Hematopoietic multipotent progenitor cell treated with erythropoietin and hydrocortisone succinate and interleukin-3 and kit ligand, for 8 days (in vitro differentiated cells): Measurements from ENCODE around the gene CAP1.

Source experiments
- DNase-seq: peaks from one replicate; pipeline ENCODE4 v3.0.0-alpha.2; 2015

The CAP1 gene

DNA sequence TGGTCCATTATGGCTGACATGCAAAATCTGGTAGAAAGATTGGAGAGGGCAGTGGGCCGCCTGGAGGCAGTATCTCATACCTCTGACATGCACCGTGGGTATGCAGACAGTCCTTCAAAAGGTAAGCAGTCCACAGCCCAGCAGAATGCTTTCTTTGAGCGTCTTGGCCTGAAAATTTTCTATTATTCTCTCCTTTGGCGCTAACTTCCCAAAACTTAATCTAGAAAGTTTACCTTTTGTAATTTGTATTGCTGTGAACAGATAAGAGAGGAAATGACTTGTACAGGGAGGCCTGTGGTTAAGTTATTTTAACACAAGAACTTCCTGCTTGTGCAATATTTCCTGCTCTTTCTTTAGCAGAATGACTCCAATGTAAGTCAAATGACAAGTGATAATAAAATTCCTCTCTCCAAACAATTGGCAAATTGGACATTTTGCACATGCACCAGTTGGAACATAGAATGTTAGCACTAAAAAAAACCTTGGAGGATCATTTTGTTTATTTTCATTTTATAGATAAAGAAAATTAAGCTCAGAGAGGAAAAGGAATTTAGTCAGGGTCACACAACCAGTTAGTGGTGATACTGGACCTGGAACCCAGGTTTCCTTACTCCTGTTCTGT lies 18.9 kb downstream of the CAP1 start:
- peak; percentile 67 for DNase-seq

DNA sequence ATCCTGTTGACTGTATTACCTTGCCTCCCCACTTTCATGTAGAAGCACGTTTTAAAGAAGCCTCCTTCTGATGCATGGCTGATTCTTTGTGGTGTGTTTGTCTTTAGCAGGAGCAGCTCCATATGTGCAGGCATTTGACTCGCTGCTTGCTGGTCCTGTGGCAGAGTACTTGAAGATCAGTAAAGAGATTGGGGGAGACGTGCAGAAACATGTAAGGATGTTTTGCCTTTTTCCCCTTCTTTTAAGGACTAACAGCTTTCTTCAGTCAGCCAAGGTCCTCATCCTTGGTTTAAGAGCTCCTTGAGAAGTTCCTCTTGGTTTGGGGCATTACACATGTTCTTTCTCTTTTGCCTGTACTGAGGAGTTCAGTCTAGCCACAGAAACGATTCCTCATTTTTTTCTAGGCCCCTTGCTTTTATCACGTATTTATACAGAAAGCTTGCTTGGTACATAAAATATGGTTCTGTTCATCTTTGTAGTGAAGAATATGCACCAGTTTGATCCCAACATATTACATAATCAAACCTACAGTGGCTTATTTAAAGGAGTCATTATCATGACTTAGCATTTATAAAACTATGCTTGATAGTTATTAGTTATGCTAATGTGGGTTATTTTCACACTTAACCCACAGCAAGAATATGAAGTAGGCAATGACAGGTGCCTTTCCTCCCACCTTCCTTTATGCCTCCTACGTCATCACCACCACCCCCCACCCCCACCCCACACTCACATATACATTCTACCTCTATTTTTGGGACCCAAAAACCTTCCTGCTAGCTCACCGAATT lies 19.6 kb downstream of the CAP1 start:
- peak; percentile 23 for DNase-seq

DNA sequence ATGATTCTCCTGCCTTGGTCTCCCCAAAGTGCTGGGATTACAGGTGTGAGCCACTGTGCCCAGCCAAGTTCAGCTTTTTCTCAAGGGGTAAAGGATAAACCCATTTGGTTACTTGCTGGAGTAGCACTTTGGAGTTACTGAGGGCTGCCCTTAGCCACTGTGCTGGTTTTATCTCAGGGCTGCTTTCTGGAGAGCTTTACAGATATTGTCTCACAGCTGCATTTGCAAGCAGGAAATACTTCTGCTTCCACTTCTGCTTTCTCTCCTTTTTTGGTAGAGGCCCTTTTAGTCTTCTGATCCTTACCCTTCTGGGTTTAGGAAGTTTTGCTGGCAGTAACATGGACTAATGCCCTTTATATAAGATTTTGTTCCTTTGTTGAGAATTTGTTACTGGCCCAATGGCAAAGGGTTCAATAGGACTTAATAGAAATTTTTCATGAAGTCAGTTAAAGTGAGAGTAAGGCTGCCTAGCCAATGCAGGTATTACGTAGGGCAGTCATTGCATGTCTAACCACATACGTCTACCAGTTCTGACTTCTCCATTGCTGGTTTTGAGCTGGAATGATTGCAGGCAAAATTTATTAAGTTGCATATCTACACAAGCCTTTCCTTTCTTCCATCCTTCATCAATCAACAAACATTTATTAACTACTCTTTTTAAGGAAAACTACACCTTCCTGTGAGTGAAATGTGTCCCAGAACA lies 24.4 kb downstream of the CAP1 start:
- peak; percentile 20 for DNase-seq

DNA sequence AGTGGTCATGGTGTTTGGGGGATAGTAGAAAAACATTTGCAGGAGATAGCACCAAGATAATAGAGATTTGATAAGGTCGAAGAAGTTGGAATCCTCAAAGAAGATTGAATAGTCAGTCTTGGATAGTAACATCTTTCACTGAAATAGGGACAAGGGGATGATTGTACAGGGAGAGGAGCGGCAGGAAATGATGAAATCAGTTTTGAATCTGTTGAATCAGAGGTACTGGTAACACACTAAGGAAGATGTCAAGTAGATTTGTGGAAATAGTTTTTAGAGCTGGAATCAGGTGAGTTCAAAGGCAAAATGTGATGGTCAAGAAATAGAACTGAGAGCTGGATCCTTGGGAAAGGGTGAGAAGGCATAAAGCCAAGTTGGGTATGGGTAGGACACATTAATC lies 26.5 kb downstream of the CAP1 start:
- DNase-seq: no peak

DNA sequence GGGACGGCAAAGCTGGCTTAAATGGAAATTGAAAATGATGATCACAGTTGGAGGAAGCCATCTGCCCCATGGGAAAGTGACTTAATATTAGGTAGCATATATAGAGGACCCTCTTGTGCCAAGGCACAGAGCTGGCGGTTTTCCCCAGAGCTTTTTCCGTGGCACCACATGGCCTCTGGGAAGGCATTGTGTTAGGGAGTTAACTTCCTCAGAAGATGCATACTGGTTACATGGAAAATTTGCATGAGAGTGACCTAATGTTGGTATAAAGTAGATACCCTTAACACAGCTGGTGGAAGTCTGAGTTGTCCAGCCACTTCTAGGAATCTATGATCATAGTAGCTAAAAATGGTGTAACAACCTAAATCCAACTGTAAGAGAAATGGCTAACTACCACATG lies 27.3 kb downstream of the CAP1 start:
- DNase-seq: no peak

DNA sequence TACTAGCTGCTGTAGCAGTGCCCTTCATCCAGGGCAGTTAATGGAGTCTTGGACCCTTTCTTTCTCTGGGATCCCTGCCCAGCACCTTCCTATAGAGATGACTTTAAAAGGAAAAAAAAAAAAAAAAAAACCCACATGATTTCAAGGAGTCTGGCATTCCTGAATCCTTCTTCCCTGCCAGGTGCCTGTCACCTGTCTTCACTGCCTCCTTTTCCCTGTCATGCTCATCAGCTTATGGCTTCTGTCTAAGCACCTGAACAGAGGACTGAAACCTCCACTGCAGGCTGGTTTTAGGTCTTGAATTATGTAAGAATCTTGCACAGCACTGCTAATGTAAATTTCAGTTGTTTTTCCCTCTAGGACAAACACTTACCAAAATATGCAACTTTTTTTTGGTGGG lies 31.6 kb downstream of the CAP1 start:
- no peak for DNase-seq

DNA sequence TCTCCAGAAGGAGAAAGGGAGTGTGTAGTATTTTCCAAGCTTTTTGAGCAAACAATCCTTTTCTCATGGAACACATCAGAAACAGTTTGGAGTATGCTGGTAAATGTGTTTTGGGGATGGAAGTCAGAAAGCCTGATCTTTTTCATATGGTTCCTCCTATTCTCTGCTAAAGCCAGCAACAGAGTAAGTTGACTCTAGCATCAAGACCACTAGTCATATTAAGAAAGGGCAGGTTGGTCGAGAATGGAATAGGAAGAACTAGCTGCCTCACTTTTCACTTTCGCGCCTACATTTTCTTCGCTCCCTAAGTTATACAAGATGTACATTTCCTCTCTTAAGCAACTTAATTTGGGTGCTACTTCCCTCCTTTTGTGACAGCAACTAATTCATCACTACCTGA lies 32.5 kb downstream of the CAP1 start:
- no peak for DNase-seq

DNA sequence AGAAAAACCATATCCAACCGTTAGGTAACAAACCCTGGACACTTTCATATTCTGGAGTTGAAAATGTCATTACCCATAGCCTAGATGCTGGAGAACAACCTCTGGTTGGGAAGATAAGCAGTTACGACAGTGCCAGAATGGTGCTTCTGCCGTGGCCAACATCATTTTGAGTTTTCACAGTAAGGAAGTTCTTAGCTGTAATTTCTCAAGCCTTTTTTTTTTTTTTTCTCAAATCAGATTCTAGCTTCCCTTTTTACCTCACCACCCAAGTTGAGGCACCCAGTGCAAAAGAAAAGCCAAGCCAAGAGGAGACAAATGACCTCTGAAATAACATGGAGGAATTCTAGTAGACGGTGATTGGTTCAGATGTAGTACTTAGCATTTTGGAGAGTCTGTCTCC lies 34.7 kb downstream of the CAP1 start:
- DNase-seq: no peak

DNA sequence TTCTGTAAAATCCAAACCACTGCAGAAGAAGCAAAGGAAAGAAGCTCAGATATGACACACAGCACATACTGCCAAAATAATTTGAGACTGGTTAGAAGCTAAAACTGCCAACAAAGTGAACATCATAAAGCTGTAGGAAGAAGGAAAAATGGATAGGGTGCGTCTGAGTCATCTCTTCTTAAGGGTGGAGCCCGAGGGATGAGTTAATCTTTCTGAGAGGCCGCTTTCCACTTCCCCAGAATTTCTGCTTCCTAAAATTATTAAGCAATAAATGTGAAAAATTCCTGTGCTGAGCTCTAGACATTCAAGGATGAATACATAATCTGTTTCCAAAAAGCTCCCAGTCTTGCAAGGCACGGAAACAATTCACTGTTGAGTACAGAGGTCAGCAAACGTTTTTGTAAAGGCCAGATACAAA lies 36.4 kb downstream of the CAP1 start:
- no peak for DNase-seq

DNA sequence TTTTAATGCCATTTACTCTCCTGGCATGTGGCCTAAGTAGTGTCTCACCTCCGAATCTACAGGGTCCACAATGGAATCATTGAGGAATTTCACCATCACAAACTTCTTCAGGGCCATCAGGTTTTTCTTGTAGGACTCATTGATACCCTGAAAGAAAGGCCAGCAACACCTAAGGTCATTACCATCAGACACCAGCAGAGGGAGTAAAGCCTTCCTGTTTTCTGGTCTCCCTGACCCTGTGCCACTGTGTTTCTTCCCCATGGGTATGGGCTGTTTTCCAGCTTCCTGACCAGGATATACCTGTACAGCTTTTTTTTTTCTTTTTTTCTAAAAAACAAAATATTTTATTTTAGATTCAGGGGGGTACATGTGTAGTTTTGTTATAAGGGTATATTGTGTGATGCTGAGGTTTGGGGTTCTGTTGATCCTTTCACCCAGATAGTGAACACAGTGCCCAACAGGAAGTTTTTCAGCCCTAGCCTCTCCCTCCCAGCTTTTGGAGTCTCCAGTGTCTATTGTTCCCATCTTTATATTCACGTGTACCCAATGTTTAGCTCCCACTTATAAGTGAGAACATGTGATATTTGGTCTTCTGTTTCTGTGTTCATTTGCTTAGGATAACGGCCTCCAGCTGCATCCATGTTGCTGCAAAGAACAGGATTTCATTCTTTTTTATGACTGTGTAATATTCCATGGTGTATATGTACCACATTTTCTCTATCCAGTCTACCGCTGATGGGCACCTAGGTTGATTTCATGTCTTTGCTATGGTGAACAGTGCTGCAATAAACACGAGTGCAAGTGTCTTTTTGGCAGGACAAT lies 38.2 kb downstream of the CAP1 start:
- DNase-seq: peak; percentile 79

DNA sequence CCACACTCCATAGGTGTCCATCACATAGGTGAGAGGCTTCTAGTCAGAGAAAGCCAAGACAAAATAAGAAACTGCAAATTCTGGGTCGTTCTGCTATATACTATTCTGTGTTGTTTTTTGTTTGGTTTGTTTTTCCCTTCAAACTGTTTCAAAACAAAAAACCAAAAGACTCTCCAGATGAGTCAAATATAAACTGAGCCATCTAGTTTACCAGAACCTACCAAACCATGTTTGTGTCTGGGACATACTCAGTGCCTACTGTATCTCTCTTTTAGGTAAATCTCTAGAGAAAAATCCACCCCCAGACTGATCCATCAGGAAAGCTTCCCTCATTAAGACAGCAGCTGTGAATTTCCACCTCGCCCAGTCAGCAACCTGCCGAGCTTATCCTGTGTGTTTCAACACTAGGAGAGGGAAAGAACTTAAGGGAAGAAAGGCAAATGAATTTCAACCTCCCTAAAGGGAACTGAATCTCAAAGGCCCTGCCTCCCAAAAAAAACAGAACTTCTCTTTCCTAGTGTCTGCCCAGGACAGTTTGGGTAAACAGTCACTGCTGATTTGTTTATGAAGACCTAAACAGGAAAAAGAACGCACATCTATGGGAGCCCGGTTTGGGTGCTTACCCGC lies 39.4 kb downstream of the CAP1 start:
- no peak for DNase-seq

DNA sequence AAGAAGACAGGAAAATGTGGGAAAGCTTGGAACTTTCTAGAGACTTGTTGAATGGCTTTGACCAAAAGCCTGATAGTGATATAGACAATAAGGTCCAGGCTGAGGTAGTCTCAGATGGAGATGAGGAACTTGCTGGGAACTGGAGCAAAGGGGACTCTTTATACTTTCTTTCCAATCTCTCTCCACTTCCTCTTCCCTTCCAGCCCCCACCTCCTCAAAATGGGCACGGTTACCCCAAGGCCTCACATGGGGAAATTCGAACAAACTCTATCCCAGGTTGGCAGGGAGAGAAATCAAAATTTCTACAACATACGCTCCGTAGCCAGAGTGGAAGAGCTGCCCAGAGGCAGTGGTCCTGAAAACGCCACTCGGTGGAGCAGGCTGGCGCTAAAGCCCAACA lies 41.3 kb downstream of the CAP1 start:
- DNase-seq: no peak

DNA sequence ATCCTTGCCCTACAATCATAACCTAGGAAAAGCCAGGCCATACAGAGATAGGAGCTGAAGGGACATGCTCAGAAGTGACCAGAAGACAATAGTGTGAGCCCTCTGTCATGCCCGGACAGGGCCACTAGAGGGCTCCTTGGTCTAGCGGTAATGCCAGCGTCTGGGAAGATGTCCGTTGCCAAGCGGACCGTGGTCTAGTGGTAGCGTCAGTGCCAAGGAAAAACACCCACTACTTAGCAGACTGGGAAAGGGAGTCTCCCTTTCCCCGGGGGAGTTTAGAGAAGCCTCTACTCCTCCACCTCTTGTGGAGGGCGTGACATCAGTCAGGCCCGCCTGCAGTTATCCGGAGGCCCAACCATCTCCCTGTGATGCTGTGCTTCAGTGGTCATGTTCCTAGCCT lies 44.2 kb downstream of the CAP1 start:
- peak; percentile 60 for DNase-seq

DNA sequence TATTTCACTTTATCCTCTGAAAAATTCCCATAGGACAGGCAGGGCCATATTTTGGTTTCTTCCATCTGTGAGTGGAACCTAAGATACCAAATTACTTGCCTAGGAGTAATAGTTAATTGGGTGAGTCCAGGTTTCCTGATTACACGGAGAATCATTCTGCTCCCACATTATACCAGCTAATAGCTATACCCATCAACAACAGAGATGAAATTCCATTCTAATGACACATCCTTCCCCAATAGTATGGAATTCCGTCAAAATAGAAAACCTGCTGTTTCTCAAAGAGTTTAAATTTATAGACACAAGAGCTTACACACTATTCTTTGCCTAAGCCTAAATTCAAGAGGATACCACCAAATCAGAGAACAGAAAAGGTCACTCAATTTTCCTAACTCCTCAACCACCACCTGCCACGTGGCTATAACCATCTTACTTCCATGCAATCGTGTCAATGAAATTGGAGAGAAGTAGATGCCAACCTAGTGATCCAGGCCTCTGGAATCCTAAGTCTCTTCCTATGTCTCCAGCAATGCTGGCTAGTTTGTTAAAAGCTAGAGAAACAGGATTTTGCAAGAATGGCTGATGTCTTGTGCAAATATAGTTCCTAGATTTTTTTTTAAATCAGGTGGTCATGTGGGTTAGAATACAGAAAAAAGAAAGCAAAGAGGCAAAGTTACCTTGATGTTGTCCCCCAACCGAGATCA lies 50.3 kb downstream of the CAP1 start:
- no peak for DNase-seq

DNA sequence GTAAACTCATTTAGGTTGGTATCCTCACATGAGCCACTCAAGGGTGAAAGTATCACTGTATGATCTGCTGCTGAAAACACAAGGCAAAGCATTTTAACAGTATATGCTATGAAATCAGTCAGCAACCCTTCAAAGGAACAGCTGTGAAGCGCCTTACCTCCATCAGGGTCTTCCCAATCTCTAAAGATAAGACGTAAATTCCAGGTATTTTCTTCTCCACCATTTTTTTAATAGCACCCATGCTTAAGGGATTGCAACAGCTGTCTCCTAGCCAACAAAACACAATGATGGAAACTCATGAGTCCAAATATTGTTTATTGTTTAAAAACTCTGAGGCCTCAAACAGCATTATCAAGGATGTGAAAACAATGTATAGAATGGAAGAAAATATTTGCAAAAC lies 51.7 kb downstream of the CAP1 start:
- no peak for DNase-seq

DNA sequence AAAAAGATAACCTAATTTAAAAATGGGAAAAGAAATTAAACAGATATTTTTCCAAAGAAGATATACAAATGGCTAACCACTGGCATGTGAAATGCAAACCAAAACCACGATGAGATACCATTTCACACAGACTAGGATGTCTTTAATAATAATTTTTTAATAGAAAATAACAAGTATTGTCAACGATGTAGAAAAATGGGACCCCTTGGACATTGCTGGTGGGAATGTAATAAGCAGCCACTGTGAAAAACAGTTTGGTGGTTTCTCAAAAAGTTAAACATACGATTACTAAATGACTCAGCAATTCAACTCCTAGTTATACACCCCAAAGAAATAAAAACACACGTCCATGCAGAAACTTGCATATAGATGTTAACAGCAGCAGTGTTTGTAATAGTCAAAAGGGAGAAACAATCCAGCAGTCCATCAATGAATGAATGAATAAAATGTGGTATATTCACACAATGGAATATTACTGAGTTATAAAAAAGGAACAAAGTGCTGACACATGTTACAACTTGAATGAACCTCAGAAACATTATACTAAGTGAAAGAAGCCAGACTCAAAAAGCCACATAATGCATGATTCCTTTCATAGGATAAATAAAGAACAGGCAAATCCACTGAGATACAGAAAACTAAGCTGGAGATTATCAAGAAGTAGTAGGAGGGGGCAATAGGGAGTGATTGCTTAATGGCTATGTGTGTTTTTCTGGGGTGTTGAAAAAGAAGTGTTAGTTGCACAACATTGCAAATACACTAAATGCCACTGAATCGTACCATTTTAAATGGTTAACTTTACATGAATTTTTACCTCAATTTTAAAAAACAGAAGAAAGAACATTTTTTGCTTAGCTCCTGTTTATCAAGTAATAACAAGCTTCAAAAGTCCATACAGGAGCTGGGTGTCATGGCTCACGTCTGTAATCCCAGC lies 52.4 kb downstream of the CAP1 start:
- DNase-seq: no peak

DNA sequence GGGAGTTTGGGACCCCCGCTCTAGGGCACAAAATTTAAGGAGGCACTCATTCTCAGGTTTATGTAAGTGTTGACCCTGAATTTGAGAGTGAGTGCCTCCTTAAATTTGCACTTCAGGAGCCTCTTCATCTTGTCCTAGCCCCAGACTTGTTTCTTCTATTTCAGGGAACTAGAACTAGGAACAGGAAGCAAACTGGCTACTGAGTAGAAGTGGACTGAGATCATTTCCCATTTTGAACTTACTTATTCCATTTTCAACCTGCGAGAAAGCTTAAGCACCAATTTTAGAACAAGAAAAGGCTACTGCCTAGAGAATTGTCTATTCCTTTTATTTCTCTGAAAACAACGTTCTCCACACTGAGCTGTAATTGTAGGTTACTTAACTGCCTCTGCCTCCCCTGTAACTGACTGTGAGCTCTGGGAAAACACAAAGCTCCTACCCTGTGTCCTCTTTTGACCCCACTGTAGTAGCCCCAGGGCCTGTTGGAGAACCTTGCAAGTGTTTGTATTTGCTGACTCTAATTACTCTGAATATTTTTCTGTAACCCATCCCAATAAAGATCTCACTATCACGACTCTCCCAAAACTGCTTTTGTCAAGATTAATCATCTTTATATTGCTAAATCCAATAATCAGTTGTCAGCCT lies 54.1 kb downstream of the CAP1 start:
- DNase-seq: no peak

DNA sequence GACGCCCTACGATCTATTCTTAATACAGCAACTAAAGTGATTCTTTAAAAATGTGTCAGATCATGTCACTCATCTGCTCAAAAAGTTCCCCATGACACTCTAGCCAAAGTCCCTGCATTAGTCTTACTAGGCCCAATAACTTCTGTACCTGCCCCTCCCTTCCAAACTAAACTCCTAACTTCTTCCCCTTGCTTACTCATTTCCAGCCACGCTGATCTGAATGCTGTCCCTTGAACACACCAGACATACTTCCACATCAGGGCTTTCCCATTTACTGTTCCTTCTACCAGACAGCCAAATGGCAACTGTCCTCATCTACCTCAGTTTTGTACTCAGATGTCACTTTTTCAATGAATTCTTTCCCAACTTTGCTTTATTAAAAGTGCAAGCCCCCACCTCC lies 55.3 kb downstream of the CAP1 start:
- DNase-seq: no peak

DNA sequence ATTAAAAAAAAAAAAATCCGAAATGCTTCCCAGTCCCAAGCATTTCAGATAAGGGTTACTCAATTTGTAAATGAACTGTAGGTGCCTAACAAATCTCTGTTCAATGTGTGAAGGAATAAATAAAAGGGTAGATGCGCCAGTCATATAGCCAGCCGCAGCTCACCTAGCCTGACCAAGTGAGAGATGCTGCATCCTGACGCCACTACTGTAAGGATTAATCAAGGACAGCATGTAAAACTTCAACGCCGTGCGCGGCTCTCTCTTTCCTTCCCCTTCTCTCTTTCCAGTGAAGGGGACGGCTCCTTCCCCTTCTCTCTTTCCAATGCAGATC lies 56.1 kb downstream of the CAP1 start:
- DNase-seq: no peak

DNA sequence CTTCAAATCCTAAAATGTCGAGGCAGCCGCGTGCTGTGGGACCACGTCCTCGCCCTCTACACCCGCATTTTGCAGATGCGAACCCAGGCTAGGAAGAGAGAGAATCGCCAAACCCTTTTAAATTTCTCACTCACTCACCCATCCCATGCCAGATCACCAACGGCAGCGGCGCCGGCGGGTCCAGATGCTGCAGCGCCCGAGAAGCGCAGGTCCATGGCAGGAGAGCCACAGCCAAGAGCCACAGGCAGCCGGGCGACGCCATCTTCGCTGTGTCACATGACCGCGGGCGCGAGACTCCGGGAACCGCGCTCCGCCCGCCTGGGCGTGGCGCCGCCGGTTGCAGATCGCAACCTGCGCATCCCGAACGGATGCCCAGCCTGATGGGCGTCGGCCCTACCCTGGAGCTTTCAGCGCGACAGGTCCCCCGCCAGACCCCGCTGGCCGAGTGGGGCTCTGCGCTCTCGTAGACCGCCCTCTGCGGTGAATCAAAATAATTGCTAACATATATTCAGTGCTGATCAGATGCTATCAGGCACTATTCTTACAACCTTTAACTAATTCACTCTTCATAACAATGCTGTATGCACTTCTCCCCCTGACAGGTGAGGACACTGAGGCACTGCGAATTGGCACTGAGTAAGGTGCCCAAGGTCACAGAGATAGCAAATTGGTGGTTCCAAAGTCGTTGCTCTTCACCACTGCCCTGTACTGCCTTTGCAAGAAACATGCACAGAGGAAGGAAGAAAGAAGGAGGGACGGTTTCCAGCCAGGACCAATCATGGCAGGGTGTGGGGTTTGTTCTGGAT lies 56.7 kb downstream of the CAP1 start, which contains the start of gene PPT1:
Gene PPT1, minus strand, starts transcription at position 276 of the 806 bp plus-strand sequence. Its CDS starts 14 bp downstream, at position 262.
- DNase-seq: peak; percentile 77
